ENCODE results near the gene ARHGEF39.

- TF ChIP-seq E4F1 (IDR thresholded peaks at IDR 0.05; ENCODE audit: borderline replicate concordance, partially characterized antibody), result no peak
- no peak for TF ChIP-seq CTCF (IDR thresholded peaks at IDR 0.05 in 2 of 3, conservative IDR thresholded peaks at IDR 0.05 in 1 of 3; ENCODE audit: control insufficient read depth in 2 of 3, extremely low read depth in 1 of 3, insufficient read depth in 1 of 3, low read depth in 3 of 3, low read length in 3 of 3)
- TF ChIP-seq MEF2A (IDR thresholded peaks at IDR 0.05; ENCODE audit: insufficient read depth, low read depth, low read length), result no peak
- TF ChIP-seq ASH2L (IDR thresholded peaks at IDR 0.05; ENCODE audit: borderline replicate concordance, low read depth), result no peak
- TF ChIP-seq RAD21 (IDR thresholded peaks at IDR 0.05; ENCODE audit: insufficient read depth, low read depth, low read length), result no peak
- no peak for TF ChIP-seq MXI1 (IDR thresholded peaks at IDR 0.05; ENCODE audit: low read depth, low read length)
- TF ChIP-seq POLR2AphosphoS5 (IDR thresholded peaks at IDR 0.05; ENCODE audit: low read length), result no peak
- TF ChIP-seq BCL3 (IDR thresholded peaks at IDR 0.05; ENCODE audit: borderline replicate concordance, insufficient read depth, low read depth, low read length, poor library complexity, severe bottlenecking), result no peak
- no peak for TF ChIP-seq NFIC (IDR thresholded peaks at IDR 0.05; ENCODE audit: low read depth, low read length)
Observed at GRCh38 chr9:35705372-35705771, 40.4 kb upstream of the ARHGEF39 start.
